Measurements from ENCODE around the gene OPCML. TPM values are rescaled to one million over a fixed set of nuclear protein-coding genes. Genes with fewer than 3 reads are reported as not detected.

OPCML gene
- total and polyA plus RNA-seq, 4 donors, result under 0.01 to 0.01 TPM; not detected in 2

DNA sequence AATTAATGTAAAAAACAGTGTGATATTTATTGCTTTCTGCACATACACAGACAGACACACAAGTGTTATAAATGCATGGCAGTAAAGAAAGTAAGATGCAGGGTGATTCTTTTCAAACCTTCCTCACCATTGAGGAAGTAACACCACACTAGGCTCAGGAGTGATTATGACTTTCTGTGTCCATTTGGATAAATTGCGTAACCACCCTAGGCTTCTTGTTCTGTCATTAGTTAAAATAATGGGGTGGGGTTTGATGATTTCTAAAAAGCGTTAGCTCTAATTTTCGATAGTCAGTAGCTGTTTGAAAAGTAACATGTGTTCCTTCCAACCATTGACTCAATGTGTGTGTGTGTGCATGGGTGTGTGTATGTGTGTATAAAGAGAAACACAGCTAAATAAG lies 1081.7 kb downstream of the OPCML start:
- no peaks in the 10 kb centered on the region for H3K9me3 ChIP-seq (ENCODE audit: control insufficient read depth in 4 of 4, low read length in 3 of 4)
- no peaks in the 10 kb centered on the region for H3K27me3 ChIP-seq (ENCODE audit: control insufficient read depth in 4 of 4, insufficient read depth in 4 of 4, low read length in 3 of 4)
- H3K4me1 ChIP-seq (ENCODE audit: control insufficient read depth in 4 of 4, insufficient read depth in 4 of 4, low read length in 3 of 4), result no peaks in the 10 kb centered on the region
- H3K36me3 ChIP-seq (ENCODE audit: control insufficient read depth in 4 of 4, insufficient read depth in 3 of 4, low read depth in 1 of 4, low read length in 3 of 4), result no peaks in the 10 kb centered on the region
- no peak overlapping the region for H3K4me3 ChIP-seq (ENCODE audit: low read depth in 1 of 3, low read length in 3 of 3)
- H3K27ac ChIP-seq (ENCODE audit: low read depth in 1 of 2, low read length in 2 of 2), result no peak overlapping the region
- DNase-seq (ENCODE audit: low spot score), result no peak
- H3K9ac ChIP-seq (ENCODE audit: low read depth in 1 of 2, low read length in 2 of 2), result no peak overlapping the region
- 88% methylated on average over 3 of the region's 3 CpGs for WGBS
- TF ChIP-seq REST (IDR thresholded peaks at IDR 0.05) (no peak), JUND (IDR thresholded peaks at IDR 0.05) (no peak), YY1 (IDR thresholded peaks at IDR 0.05) (no peak), HNF4A (conservative IDR thresholded peaks at IDR 0.05) (no peak), FOXA2 (IDR thresholded peaks at IDR 0.05) (no peak), RXRA (IDR thresholded peaks at IDR 0.05) (no peak), CTCF (IDR thresholded peaks at IDR 0.05; ENCODE audit: low read depth, low read length, missing input control) (no peak), HNF4G (IDR thresholded peaks at IDR 0.05) (no peak), EGR1 (IDR thresholded peaks at IDR 0.05; ENCODE audit: low read depth in 2 of 2) (no peak), MAX (IDR thresholded peaks at IDR 0.05) (no peak), TAF1 (conservative IDR thresholded peaks at IDR 0.05) (no peak)
- TF ChIP-seq, protein P1, sequence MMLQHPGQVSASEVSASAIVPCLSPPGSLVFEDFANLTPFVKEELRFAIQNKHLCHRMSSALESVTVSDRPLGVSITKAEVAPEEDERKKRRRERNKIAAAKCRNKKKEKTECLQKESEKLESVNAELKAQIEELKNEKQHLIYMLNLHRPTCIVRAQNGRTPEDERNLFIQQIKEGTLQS (IDR thresholded peaks at IDR 0.05), result no peak

GRCh38 chr11:132448334-132448995 lies 1083.8 kb downstream of the OPCML start:
- no peak overlapping the region for H3K4me3 ChIP-seq (ENCODE audit: low read depth in 1 of 3, low read length in 3 of 3)
- H3K9ac ChIP-seq (ENCODE audit: low read depth in 1 of 2, low read length in 2 of 2), result no peak overlapping the region
- H3K9me3 ChIP-seq (ENCODE audit: control insufficient read depth in 4 of 4, low read length in 3 of 4), result no peaks in the 10 kb centered on the region
- no peaks in the 10 kb centered on the region for H3K27me3 ChIP-seq (ENCODE audit: control insufficient read depth in 4 of 4, insufficient read depth in 4 of 4, low read length in 3 of 4)
- WGBS, result 86% methylated on average over 4 of the region's 4 CpGs
- no peak for DNase-seq (ENCODE audit: low spot score)
- H3K4me1 ChIP-seq (ENCODE audit: control insufficient read depth in 4 of 4, insufficient read depth in 4 of 4, low read length in 3 of 4), result no peaks in the 10 kb centered on the region
- TF ChIP-seq EGR1 (IDR thresholded peaks at IDR 0.05; ENCODE audit: low read depth in 2 of 2), result no peak
- H3K36me3 ChIP-seq (ENCODE audit: control insufficient read depth in 4 of 4, insufficient read depth in 3 of 4, low read depth in 1 of 4, low read length in 3 of 4), result no peaks in the 10 kb centered on the region
- no peak overlapping the region for H3K27ac ChIP-seq (ENCODE audit: low read depth in 1 of 2, low read length in 2 of 2)

DNA sequence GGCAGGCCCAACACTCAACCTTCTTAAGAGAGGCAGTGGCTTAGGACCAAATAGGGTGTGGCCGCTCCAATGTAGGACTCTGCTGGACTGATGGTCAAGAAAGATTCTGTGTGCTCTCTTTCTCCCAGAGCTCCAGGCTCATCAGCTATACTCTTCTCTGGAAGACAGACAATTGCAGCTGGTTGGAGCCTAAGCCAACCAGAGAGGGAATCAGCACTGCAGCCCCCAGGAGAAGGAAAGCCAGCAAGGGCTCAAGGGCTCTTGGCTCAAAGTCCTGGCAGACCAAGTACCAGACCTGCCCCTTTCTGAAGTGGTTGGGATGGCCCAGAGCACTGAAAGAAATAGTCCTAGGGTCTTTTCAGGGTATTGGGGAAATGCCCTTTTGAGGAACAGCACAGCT lies 1084.5 kb downstream of the OPCML start:
- Histone ChIP-seq H3K36me3 (ENCODE audit: control insufficient read depth in 4 of 4, insufficient read depth in 3 of 4, low read depth in 1 of 4, low read length in 3 of 4) (no peaks in the 10 kb centered on the region), H3K27me3 (ENCODE audit: control insufficient read depth in 4 of 4, insufficient read depth in 4 of 4, low read length in 3 of 4) (no peaks in the 10 kb centered on the region), H3K27ac (ENCODE audit: low read depth in 1 of 2, low read length in 2 of 2) (no peak overlapping the region), H3K9me3 (ENCODE audit: control insufficient read depth in 4 of 4, low read length in 3 of 4) (no peaks in the 10 kb centered on the region), H3K4me1 (ENCODE audit: control insufficient read depth in 4 of 4, insufficient read depth in 4 of 4, low read length in 3 of 4) (no peaks in the 10 kb centered on the region), H3K4me3 (ENCODE audit: low read depth in 1 of 3, low read length in 3 of 3) (no peak overlapping the region), H3K9ac (ENCODE audit: low read depth in 1 of 2, low read length in 2 of 2) (no peak overlapping the region)
- DNase-seq (ENCODE audit: low spot score), result no peak
- 98% methylated on average over 1 of the region's 1 CpG for WGBS
- TF ChIP-seq REST (IDR thresholded peaks at IDR 0.05) (no peak), SP1 (IDR thresholded peaks at IDR 0.05) (no peak), MAX (IDR thresholded peaks at IDR 0.05) (no peak), NR2F2 (IDR thresholded peaks at IDR 0.05) (no peak)
- TF ChIP-seq, protein P1 (IDR thresholded peaks at IDR 0.05), result no peak
- TF ChIP-seq, protein P2, sequence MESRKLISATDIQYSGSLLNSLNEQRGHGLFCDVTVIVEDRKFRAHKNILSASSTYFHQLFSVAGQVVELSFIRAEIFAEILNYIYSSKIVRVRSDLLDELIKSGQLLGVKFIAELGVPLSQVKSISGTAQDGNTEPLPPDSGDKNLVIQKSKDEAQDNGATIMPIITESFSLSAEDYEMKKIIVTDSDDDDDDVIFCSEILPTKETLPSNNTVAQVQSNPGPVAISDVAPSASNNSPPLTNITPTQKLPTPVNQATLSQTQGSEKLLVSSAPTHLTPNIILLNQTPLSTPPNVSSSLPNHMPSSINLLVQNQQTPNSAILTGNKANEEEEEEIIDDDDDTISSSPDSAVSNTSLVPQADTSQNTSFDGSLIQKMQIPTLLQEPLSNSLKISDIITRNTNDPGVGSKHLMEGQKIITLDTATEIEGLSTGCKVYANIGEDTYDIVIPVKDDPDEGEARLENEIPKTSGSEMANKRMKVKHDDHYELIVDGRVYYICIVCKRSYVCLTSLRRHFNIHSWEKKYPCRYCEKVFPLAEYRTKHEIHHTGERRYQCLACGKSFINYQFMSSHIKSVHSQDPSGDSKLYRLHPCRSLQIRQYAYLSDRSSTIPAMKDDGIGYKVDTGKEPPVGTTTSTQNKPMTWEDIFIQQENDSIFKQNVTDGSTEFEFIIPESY (IDR thresholded peaks at IDR 0.05), result no peak
